22Rv1 (cell line): ENCODE results near the gene TIAM2.

Source experiments
- H3K27ac ChIP-seq: fragments of 450-650 bp; 2 replicates; pipeline ENCODE4 v1.5.1; 2017
- CTCF ChIP-seq: fragments of 450-650 bp; IDR thresholded peaks from 2 replicates; pipeline ENCODE4 v1.5.1; 2017; ENCODE audit warnings: mild to moderate bottlenecking
- ZFX ChIP-seq: fragments of 450-650 bp; IDR thresholded peaks from 2 replicates; pipeline ENCODE4 v1.6.1; 2017; ENCODE audit warnings: antibody characterized with exemption, borderline replicate concordance

The TIAM2 gene

GRCh38 chr6:155001934-155002333 is 6.8 kb downstream of the TIAM2 start:
- TF ChIP-seq ZFX (no peak), CTCF (no peak)
- H3K27ac ChIP-seq: no peak overlapping the region

- H3K27ac ChIP-seq: no peak overlapping the region
- TF ChIP-seq CTCF (no peak), ZFX (no peak)
Observed at GRCh38 chr6:155003476-155003875, 8.4 kb downstream of the TIAM2 start.

GRCh38 chr6:155004017-155004416 is 8.9 kb downstream of the TIAM2 start:
- no peak for TF ChIP-seq ZFX
- TF ChIP-seq CTCF: no peak
- no peak overlapping the region for H3K27ac ChIP-seq

- no peak overlapping the region for H3K27ac ChIP-seq
- TF ChIP-seq ZFX (no peak), CTCF (no peak)
Observed at GRCh38 chr6:155004576-155005372, 9.7 kb downstream of the TIAM2 start.

GRCh38 chr6:155008625-155009024 is 13.5 kb downstream of the TIAM2 start:
- no peak overlapping the region for H3K27ac ChIP-seq
- TF ChIP-seq ZFX (no peak), CTCF (no peak)

GRCh38 chr6:155010940-155011339 is 15.8 kb downstream of the TIAM2 start:
- TF ChIP-seq ZFX (no peak), CTCF (no peak)
- H3K27ac ChIP-seq: no peak overlapping the region

- no peak for TF ChIP-seq ZFX
- no peak for TF ChIP-seq CTCF
- H3K27ac ChIP-seq: no peak overlapping the region
Observed at GRCh38 chr6:155011809-155012291, 16.7 kb downstream of the TIAM2 start.
